NCI-H345 treated with DMSO at 0.1 percent for 48 hours (cell line): ENCODE results near the gene SRC.

Experiments used
- DNase-seq: peaks from one replicate; lab custom pipeline; 2025; ENCODE audit not compliant: unreplicated experiment; lab: John Stamatoyannopoulos, UW

The SRC gene

DNA sequence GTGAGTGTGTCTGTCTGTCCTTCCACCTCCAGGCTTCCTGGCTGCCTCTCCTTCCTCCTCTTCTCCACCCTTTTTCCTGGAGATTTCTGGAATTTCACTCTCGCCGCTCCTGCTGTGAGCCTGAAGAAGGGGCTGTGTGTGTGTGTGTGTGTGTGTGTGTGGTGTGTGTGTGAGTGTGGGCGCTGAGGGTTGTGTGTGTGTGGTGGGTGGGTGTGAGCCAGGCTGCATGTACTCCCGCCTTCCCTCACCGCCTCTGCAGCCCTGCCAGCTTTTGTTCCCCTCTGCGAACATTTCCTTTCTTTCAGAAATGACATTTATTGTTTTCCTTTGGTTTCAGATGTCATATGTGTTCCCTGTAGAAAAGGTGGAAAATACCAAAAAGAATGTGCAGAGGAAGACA lies 76.0 kb downstream of the SRC start:
- DNase-seq, result no peak

GRCh38 chr20:37422791-37423286 lies 76.9 kb downstream of the SRC start:
- no peak for DNase-seq

DNA sequence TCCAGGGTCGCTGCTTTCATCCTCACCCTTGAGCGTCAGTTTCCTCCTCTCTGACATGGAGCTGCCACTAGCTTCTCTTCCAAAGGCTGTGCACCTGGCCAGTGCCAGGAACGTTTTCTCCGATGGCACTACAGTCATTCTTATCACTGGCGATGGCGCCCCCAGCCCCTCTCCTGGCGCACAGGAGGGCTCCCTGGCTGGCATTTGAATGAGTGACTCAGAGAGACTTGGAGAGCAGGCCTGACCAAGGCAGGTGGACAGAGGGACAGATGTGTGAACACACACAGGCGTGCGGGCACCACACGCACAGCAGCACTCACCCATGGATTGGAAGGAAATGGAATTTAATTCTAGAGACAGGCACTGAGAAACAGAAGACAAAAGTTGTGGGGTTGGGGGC lies 77.6 kb downstream of the SRC start:
- no peak for DNase-seq

DNA sequence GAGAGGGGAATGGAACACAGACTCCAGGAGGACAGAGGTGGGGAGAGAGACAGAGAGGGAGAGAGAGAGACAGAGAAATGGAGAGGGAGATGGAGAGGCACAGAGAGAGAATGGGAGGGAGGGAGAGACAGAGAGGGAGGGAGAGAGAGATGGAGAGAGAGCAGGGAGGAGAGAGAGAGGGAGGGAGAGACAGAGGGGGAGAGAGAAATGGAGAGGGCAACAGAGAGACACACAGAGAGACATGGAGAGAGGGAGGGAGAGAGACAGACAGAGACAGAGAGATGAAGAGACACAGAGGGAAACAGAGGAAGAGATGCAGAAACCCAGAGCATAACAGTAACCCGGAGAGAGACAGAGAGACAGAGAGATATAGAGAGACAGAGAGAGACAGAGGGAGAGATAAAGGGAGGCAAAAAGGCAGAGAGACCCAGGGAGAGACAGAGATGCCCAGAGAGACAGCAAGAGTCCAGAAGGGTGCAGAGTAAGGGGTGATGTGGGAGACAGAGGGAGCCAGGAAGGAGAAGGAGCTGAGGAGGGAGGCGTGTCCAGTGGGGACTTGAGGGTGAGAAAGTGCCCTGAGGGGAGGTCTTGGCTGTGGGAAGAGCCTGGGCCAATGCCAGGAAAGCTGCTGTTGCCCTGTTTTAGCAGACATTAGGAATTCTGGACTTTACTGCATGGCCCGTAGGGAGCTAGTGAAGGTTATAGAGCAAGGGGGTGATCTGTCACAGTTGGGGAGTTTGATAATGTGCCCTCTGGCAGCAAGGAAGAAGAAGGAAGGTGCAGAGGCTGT lies 78.3 kb downstream of the SRC start:
- DNase-seq, result no peak

DNA sequence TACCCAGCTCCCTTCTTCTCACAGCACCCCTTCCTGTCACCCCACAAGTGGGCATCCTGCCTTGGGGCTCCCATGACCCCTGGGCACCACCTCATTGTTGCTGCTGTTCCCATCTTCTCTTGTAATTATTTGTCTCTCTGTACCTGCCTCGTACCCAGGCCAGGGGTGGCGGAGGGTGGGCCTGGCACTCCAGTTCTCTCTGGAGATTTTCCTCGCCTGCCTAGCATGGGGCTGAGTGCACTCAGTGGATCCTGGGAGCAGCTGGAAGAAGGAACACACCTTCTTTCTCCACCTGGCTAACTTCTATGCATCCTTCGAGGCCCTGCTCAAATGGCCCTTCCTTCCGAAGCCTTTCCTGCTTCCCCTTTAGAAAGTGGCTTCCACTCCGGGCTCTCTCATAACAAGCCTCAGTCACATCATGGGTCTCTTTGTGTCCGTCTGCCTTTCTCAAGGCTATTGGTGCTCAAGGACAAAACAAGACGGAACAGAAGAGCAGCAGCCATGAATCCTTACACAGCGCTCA lies 79.2 kb downstream of the SRC start:
- no peak for DNase-seq

DNA sequence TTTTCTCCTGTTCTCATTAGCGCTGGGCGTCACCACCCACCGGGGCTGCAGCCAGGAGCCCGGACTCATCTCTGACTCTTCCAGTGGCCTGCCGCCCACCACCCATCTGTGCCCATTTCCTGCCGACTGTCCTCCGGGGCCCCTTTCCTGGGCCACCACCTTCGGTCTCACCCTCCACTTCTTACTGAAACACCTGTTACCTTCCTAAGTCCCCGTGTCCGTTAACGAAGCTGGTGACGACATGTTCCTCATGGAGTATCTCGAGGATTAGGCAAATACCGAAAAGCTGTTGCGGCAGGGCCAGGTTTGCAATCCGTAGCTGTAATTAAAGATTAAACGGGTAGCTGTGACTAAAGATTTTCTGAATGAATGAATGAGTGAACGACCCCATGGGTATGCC lies 80.2 kb downstream of the SRC start:
- DNase-seq, result no peak

GRCh38 chr20:37426978-37427377 lies 81.0 kb downstream of the SRC start:
- DNase-seq, result no peak

GRCh38 chr20:37430044-37430443 lies 84.1 kb downstream of the SRC start:
- DNase-seq, result no peak

GRCh38 chr20:37430778-37431460 lies 85.0 kb downstream of the SRC start:
- peak; percentile 76 for DNase-seq

DNA sequence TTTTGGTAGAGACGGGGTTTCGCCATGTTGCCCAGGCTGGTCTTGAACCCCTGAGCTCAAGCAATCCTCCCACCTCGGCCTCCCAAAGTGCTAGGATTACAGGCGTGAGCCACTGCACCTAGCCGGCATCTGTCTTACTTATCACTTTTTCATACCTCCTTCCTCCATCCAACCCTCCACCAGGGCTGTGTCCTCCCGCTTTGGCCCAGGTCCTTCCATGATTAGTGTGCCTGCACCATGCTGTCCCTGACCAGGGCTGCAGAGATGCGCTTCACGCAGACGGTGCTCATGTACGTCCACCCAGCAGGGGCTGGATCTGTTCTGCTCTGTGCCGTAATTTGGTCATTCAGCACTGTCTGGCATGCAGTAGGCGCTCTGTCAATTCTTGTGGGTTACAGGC lies 85.8 kb downstream of the SRC start:
- DNase-seq, result no peak

- DNase-seq, result no peak
Observed at GRCh38 chr20:37432606-37433005, 86.7 kb downstream of the SRC start.

- DNase-seq, result no peak
Observed at GRCh38 chr20:37435607-37436006, 89.7 kb downstream of the SRC start.

DNA sequence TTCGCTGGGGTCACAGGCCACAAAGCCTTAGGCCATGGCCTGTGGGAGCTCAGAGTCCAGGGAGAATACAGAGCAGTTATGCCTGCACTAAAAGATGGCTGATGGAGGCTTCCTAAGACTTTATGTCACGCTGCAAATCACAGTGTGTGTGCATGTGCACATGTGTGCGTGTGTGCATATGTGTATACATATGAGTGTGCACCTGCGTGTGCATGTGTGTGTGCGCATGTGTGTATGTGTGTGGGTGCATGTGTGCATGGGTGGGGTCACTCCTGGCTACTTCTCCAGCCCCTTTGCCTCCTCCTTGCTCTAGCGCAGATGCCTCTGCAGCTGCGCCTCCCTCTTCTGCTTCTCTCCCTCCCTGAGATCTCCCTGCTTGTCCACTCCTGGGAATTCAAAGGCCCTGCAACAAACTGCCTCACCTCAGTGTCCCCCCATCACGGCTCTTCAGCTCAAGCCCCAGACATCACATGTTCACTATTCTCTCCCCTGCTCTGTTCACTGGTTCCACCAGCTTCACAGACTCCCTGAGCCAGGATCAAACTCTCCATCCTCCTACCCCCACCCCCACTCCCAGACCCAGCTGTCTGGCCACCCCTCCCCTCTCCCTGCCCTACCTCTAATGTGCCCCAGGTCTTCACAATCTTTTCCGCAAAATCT lies 90.7 kb downstream of the SRC start:
- no peak for DNase-seq

GRCh38 chr20:37437676-37438075 lies 91.7 kb downstream of the SRC start:
- DNase-seq, result no peak

DNA sequence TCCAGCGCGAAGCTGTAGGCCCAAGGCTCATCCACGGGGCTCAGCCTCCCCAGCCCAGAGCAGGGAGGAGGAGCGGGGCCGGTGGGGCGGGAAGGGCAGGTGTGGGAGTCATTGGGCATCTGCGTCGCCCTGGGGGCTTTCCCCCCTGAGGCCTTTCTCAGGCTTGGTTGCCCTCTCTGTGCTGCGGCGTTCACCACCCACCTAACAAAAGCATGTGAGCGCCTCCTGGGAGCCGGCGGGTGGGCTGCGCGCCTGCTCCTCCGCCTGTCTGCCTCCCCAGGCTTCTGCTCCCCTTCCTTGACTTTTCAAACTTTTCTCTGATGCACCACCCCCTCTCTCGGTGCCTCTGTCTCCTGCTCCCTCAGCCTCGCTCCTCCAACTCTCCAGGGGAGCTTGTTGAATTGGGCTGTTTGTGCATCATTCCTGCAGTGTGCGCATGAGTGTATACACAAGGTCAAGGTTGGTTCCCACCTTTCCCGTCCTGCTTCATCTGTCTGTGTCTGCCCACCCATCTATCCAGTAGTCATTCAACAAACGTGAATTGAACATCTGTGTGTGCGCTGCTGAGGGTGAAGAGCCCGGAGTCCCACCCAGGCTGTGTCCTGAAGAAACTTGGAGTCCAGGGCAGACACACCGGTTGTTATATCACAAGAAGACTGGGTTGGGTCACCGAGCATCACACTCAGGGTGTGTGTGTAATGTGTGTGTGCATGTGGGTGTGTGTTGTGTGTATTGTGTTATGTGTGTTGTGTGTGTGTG lies 92.7 kb downstream of the SRC start:
- no peak for DNase-seq

DNA sequence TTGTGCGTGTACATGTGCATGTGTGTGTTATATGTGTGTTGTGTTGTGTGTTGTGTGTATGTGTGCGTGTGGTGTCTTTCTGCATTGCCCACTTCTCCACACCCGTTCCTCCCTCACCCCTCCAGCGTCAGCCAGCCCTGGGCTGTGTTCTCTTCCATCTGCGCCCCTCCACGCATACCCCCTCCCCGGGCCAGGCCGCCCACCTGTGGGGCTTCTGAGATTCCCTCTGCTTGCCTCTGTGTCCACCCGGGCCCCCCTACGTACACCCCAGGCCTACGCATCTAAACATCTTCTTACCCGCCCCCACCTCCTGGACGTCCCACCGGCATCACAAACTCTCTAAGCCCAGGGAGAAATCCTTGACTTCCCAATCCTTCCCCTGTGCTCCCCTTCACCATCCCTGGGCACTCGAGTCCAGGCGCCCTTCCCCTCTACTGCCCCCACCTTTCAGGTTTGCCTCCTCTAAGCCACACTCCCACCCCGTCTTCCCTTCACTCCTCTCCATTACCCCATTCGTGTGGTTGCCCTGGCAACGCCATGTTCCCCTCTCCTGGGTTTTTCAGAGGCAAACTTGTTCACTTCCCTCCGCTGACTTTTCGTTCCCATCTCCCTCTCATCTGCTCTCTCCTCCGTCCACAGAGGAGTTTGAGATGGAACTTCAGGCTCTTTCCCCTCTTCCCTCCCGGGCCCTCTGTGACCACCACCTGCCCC lies 93.4 kb downstream of the SRC start:
- no peak for DNase-seq

GRCh38 chr20:37441023-37441422 lies 95.1 kb downstream of the SRC start:
- DNase-seq, result no peak

DNA sequence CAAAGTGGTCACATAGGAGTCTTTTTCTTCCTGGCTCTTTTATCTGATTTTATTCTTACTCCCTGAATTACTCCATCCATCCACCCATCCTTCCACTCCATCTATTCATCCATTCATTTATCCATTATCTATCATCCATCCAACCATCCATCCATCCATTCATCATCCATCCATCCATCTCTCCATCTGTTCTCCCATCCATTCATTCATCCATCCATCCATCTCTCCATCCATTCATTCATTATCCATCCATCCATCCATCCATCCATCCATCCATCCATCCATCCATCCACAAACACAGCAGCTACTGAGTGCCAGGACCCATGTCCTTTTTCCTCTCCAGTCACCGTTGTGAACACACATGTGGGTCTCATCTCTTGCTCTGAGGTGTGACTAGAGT lies 96.6 kb downstream of the SRC start:
- no peak for DNase-seq

- no peak for DNase-seq
Observed at GRCh38 chr20:37442986-37443385, 97.0 kb downstream of the SRC start.

DNA sequence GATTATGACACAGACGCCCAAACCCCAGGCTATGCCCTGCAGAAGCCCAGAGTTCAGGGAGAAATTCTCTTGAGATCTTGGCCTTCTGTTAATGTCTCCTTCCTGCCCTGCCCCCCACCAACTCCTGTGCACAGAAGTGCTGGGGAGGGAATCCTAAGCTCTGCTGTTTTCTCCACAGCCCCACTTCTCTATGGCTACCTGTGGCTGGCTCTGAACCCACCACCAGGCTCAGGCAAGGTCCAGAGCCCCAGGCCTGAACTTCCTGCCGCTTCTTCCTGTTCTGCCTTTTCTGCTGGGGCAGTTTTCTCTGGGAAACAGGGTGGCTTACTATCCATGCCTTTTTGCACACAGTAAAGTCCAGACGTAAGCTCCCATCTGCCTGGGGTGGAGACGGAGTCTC lies 97.7 kb downstream of the SRC start:
- no peak for DNase-seq
